Smooth muscle cell (in vitro differentiated cells): ENCODE data around the gene APBB2. TPM values are rescaled to one million over a fixed set of nuclear protein-coding genes. Genes with fewer than 3 reads are reported as not detected.

ENCODE experiments used
- DNase-seq: peaks from one replicate; lab custom pipeline; 2025; ENCODE audit not compliant: unreplicated experiment; lab: John Stamatoyannopoulos, UW
- H2AFZ ChIP-seq: fragments of 200-600 bp; sonication (generic); 2 replicates; pipeline ENCODE4 v1.6.0; 2016; ENCODE audit warnings: antibody characterized with exemption, low read depth, mild to moderate bottlenecking
- H3F3A ChIP-seq: fragments of 200-600 bp; sonication (generic); 2 replicates; pipeline ENCODE4 v1.6.0; 2017; ENCODE audit warnings: antibody characterized with exemption, low read depth
- H3K27ac ChIP-seq: fragments of 200-600 bp; sonication (generic); 2 replicates; pipeline ENCODE4 v1.5.1; 2016; ENCODE audit warnings: low read depth, mild to moderate bottlenecking
- H3K27me3 ChIP-seq: fragments of 200-600 bp; sonication (generic); 2 replicates; pipeline ENCODE4 v1.6.1; 2016; ENCODE audit warnings: low read depth, mild to moderate bottlenecking
- H3K36me3 ChIP-seq: fragments of 200-600 bp; sonication (generic); 2 replicates; pipeline ENCODE4 v1.5.1; 2016; ENCODE audit warnings: low read depth
- H3K4me1 ChIP-seq: fragments of 200-600 bp; sonication (generic); 2 replicates; pipeline ENCODE4 v1.5.1; 2016; ENCODE audit warnings: low read depth
- H3K4me2 ChIP-seq: fragments of 200-600 bp; sonication (generic); 2 replicates; pipeline ENCODE4 v1.6.0; 2016; ENCODE audit warnings: mild to moderate bottlenecking
- H3K4me3 ChIP-seq: fragments of 200-600 bp; sonication (generic); 2 replicates; pipeline ENCODE4 v1.5.1; 2016; ENCODE audit warnings: mild to moderate bottlenecking
- H3K79me2 ChIP-seq: fragments of 200-600 bp; sonication (generic); 2 replicates; pipeline ENCODE4 v1.6.0; 2016; ENCODE audit warnings: low read depth, mild to moderate bottlenecking
- H3K9ac ChIP-seq: fragments of 200-600 bp; sonication (generic); 2 replicates; pipeline ENCODE4 v1.6.0; 2016; ENCODE audit warnings: low read depth
- H3K9me3 ChIP-seq: fragments of 200-600 bp; sonication (generic); replicated peaks from 2 replicates; pipeline ENCODE4 v1.5.1; 2016; ENCODE audit warnings: low read depth
- H4K20me1 ChIP-seq: fragments of 200-600 bp; sonication (generic); 2 replicates; pipeline ENCODE4 v1.6.0; 2016; ENCODE audit warnings: low read depth
- WGBS: methylation state at CpG from one replicate; pipeline ENCODE4 v1.1.7; 2016; ENCODE audit warnings: low lambda C conversion rate; 5-methylcytosine and 5-hydroxymethylcytosine counted together
- polyA plus RNA-seq: library from polyadenylated mRNA; unstranded; fragments of >200 nt; fragmentation: Nextera tagmentation; extraction: Ambion mirVana; gene quantifications from 2 replicates; pipeline ENCODE4 v1.2.1, GENCODE V29; 2016
- total RNA-seq: library from RNA; depleted of rRNA; stranded (reverse); fragments of >200 nt; gene quantifications from 2 replicates; pipeline ENCODE4 v1.2.3, GENCODE V29; 2014
- TF ChIP-seq, protein P1 (sequence below): fragments of 200-600 bp; sonication (generic); IDR thresholded peaks from 2 replicates; pipeline ENCODE4 v1.5.1; 2017; ENCODE audit warnings: borderline replicate concordance, mild to moderate bottlenecking, antibody characterized with exemption; ENCODE audit not compliant: insufficient read depth, poor library complexity, severe bottlenecking

Gene APBB2
- total and polyA plus RNA-seq, 2 experiments from 2014 or later: 22.1 to 60.9 TPM

DNA sequence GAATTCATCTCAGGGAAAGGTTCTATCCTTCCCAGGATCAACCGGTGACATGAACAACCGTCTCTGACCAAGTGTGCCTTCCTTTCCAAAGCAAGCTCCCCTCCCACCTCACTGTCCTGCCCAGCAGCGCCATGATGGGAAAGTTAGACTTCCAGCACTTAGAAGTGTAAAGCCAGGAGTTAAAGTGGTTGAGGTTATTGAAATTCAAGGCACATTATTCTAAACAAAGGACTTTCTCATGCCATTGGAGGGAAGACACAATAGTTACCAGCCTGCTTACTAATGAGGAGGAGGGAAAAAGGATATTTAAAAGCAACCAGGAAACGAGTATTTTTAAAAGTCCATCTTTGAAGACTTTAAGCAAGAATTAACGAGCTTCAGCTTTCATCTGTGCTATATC, 367.8 kb downstream of the APBB2 start:
- WGBS: 92% methylated on average over 5 of the region's 5 CpGs
- no peak overlapping the region for H3K4me3 ChIP-seq
- no peak overlapping the region for H3K9ac ChIP-seq
- H3F3A ChIP-seq: no peaks in the 10 kb centered on the region
- H4K20me1 ChIP-seq: peaks cover 27% of the 10 kb centered on the region
- no peaks in the 10 kb centered on the region for H3K79me2 ChIP-seq
- DNase-seq: no peak
- TF ChIP-seq, protein P1, sequence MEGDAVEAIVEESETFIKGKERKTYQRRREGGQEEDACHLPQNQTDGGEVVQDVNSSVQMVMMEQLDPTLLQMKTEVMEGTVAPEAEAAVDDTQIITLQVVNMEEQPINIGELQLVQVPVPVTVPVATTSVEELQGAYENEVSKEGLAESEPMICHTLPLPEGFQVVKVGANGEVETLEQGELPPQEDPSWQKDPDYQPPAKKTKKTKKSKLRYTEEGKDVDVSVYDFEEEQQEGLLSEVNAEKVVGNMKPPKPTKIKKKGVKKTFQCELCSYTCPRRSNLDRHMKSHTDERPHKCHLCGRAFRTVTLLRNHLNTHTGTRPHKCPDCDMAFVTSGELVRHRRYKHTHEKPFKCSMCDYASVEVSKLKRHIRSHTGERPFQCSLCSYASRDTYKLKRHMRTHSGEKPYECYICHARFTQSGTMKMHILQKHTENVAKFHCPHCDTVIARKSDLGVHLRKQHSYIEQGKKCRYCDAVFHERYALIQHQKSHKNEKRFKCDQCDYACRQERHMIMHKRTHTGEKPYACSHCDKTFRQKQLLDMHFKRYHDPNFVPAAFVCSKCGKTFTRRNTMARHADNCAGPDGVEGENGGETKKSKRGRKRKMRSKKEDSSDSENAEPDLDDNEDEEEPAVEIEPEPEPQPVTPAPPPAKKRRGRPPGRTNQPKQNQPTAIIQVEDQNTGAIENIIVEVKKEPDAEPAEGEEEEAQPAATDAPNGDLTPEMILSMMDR: no peak
- no peaks in the 10 kb centered on the region for H3K4me1 ChIP-seq
- no peaks in the 10 kb centered on the region for H3K36me3 ChIP-seq
- H3K9me3 ChIP-seq: no peaks in the 10 kb centered on the region
- no peak overlapping the region for H2AFZ ChIP-seq
- H3K27me3 ChIP-seq: no peaks in the 10 kb centered on the region
- H3K27ac ChIP-seq: no peak overlapping the region
- no peak overlapping the region for H3K4me2 ChIP-seq

DNA sequence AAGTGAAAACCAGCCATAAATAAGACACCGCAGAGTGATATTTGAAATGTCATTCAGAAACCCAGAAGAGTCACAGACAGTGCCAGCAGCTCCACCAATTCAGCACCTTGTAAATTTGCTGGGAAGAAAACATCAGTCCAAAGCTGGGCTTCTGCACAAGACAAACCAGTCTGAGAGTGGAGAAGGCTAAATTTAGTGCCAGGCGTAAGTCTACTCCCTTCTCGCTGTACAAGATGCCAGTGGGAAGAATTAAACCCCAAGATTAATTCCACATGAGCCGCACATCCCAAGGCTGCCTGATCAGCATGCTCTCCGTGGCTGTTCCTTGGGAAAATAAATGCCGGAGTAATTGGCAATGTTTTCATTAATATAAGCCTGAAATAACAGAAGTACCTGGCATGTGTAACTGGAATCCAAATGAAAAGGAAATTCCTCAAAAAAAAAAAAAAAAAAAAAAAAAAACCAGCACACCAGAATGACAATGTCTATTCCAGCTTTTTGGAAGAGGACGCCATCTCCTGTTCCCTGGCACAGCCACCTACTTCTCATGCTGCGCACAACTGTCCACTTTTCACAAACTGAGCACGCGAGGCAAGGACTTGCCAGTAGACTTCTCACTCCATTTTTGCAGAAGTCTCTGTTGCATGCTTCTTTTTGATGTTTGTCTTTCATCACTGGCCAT, 369.0 kb downstream of the APBB2 start:
- TF ChIP-seq, protein P1: no peak
- DNase-seq: no peak
- H4K20me1 ChIP-seq: peaks cover 33% of the 10 kb centered on the region
- H3K4me3 ChIP-seq: no peak overlapping the region
- WGBS: 87% methylated on average over 10 of the region's 10 CpGs
- no peak overlapping the region for H2AFZ ChIP-seq
- H3K36me3 ChIP-seq: no peaks in the 10 kb centered on the region
- H3K4me1 ChIP-seq: peaks cover 4% of the 10 kb centered on the region
- H3K9me3 ChIP-seq: no peaks in the 10 kb centered on the region
- H3K4me2 ChIP-seq: no peak overlapping the region
- no peak overlapping the region for H3K27ac ChIP-seq
- H3K79me2 ChIP-seq: no peaks in the 10 kb centered on the region
- H3K9ac ChIP-seq: no peak overlapping the region
- H3K27me3 ChIP-seq: no peaks in the 10 kb centered on the region
- H3F3A ChIP-seq: no peaks in the 10 kb centered on the region

DNA sequence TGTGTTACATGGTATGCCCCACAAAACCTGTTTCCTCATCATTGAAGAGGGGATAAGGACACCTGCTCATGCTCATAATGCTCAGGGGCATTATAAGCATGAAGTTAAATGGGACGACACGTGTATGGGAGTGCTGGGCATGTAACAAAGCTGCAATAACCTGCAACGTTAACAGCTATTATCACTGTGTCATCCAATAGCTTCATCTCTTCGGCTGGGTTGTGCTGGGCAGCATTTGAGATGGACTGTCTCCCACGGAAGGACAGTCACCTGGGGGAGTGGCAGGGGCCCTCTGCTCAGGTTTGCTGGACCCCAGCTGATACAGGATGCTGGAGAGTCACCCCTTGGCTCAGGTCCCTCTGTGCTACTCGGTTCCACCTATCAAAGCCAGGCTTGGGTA, 370.1 kb downstream of the APBB2 start:
- Histone ChIP-seq H3K27me3 (no peaks in the 10 kb centered on the region), H3K79me2 (no peaks in the 10 kb centered on the region), H3K9ac (no peak overlapping the region), H3K4me1 (peaks cover 4% of the 10 kb centered on the region), H3K9me3 (no peaks in the 10 kb centered on the region), H4K20me1 (peaks cover 33% of the 10 kb centered on the region), H3K4me2 (no peak overlapping the region), H3F3A (no peaks in the 10 kb centered on the region), H2AFZ (no peak overlapping the region), H3K27ac (no peak overlapping the region), H3K4me3 (no peak overlapping the region), H3K36me3 (no peaks in the 10 kb centered on the region)
- DNase-seq: no peak
- TF ChIP-seq, protein P1: no peak
- WGBS: 94% methylated on average over 6 of the region's 6 CpGs

DNA sequence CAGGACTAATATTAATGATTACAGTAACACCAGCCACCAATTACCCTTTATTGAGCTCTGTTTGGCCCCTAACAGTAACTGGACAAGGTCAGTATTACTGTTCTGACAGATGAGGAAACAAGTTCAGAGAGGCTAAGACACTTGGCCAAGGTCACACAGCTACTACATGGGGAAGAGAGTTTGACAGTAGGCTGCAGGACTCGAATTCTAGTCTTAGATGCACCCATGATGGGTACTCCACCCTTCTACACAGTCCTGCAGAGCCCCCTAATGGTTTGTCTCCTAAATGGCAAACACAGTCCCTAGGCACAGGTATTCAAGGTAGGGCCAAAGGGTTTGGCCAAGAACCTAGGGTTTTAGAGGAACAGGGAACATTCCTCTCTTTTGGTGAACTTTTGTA, 370.6 kb downstream of the APBB2 start:
- Histone ChIP-seq H3K36me3 (no peaks in the 10 kb centered on the region), H3K27ac (no peak overlapping the region), H3K4me2 (no peak overlapping the region), H2AFZ (no peak overlapping the region), H3K9ac (no peak overlapping the region), H3F3A (no peaks in the 10 kb centered on the region), H3K4me1 (peaks cover 4% of the 10 kb centered on the region), H4K20me1 (peaks cover 31% of the 10 kb centered on the region), H3K79me2 (no peaks in the 10 kb centered on the region), H3K9me3 (no peaks in the 10 kb centered on the region), H3K4me3 (no peak overlapping the region), H3K27me3 (no peaks in the 10 kb centered on the region)
- no peak for DNase-seq
- TF ChIP-seq, protein P1: no peak
- WGBS: 94% methylated on average over 1 of the region's 1 CpG
